Renal cortex interstitium (tissue), 11 donors: ENCODE measurements around the gene PTTG1IP. TPM values are rescaled to one million over a fixed set of nuclear protein-coding genes. Genes with fewer than 3 reads are reported as not detected.

Experiments
- DNase-seq, 11 donors: peaks; one replicate each; pipeline ENCODE4 v3.0.0-alpha.2; 2013; ENCODE audit warnings: low read depth in 9 of 11, low spot score in 4 of 11; ENCODE audit errors: extremely low read depth in 1 of 11
- polyA plus RNA-seq, 3 donors: library from polyadenylated mRNA; unstranded; fragments of 120-200 nt; gene quantifications; one replicate each; pipeline ENCODE4 v1.2.1, GENCODE V29; 2013; ENCODE audit not compliant: insufficient read length in 3 of 3

Gene PTTG1IP
- polyA plus RNA-seq, 3 donors = 260 to 299 (median 281) TPM

DNA sequence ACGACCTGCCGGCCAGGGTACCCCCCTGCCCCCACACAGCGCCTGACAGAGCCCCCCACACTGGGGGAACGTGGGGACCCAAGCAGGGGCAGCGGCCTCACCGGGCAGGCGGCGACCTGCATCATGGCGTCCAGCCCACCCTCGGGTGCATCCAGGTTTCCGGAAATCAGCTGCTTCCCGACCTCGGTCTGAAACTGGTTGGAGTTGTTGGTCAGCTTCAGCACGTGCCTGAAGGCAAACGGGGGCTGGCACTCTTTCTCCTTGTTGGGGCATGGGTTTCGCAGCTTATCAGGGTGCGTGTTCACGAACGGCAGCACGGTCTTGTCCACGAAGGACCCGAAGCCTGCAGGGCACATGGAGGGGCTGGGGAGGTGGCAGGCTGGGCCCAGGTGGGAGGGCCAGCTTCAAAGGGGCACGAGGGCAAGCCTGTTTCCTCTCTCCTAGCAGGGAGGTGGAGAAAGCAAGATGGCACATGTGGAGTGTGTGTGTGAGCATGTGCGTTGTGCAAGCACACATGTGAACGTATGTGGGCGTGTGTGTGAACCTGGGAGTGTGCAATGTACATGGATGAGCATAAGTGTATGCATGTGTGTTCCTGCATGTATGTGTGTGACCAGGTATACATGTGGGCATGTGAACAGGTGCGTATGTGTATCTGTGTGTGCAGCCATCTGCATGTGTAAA lies 28.0 kb upstream of the PTTG1IP start:
- DNase-seq = no peak

DNA sequence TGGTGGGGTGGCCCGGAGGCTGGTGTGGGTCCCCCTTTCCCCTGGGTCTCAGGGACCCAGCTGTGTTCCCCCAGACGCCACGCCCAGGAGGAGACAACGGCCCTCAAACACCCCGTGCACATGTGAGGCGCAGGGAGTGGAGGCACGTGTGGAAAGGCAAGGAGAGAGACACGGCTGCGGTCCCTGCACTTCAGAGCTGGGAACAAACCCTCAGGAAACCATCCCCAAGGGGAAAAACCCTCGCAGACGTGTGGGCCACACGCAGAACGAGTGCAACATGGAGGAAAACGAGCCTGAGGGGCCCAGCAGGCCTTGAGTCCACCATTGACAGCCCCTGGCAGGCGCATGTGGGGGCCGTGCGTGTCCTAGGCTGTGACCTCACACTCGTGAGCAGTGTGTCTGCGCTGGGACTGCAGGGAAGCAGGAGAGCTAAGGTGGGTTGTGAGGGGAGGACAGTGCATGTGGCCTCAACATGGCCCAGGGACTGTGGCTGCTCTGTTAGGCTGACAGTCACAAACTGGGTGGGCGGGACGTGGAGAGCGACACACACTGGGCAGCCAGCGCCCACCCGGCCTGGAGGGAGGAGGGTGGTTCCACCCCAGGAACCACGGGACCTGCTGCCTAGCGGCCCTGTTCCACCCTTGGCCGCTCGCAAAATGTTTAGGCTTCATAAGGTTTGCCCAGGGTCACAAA lies 27.2 kb upstream of the PTTG1IP start:
- DNase-seq = no peak

DNA sequence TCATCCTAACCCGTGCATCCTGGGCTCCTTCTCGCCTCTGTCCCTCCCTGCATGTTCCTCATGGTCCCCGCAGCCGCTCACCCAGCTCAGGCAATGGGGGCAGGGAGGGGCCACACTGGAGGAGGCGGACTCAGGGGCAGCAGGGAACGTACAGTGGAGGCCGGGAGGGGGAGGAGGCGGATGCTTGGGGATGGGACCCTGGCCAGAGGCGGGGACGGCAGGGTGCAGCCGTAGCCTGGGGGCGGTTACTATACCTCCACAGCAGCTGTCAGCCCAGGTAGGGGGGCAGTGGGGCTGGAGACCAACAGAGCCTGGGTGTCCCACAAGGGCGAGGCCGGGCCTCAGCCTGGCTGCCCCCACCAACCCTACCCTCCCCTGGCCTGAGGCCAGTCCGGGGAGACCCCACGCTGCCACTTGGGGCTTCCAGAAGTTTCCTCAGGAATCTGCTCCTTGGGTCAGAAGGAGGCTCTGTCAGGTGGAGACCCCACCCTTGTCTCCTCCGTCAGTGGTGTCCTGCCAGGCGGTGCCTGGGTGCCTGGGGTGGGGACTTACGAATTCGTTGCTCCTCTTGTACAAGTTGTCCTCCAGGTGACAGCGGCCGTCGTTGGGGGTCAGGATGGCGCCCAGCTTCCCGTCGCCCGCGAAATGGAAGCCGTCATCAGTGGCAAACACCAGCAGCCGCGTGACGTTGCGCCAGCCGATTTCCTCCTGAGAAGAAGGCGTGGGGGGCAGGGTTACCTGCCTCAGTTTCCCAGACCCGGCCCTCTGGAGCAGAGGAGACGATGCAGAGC lies 26.5 kb upstream of the PTTG1IP start:
- DNase-seq = no peak

DNA sequence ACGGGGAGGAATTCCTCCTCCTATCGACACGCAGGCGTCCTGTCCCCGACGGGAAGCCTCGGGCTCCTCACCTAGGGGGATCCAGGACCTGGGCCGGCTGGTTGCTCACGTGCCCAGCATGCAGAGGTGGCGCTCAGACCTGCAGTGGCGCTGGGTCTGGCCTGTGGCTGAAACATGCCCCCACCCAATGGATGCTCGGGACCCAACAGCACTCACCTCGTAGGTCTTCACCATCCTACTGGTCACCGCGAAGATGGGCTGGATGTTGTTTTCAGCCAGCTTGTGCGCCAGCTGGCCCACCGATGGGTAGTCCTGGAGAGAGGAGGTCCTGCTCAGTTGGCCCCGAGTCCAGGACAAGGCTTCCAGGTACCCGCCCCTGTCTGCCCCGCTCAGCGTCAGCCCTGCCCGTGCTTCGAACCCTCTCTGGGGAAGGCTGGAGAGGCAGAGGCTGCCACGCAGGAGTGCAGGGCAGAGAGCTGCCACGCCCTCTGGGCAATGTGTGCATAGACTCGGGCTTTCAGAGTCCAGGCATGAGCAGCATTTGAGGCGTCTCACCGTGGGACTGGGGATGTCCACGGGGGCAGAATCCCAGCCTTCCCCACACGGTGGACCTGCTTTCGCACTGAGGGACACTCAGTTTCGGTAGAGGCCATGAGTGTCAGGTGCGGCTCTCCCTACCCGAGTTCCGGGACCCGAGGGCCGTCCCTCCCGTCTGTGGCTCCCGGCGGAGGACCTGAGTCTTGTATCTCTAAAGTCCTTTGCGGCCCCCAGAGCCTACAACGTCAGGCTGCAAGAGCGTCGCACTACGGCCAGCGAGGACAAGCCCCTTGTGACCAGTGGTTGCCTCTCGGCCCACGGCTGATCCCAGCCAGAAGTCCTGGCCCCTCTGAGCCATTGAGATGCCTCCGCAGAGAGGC lies 25.6 kb upstream of the PTTG1IP start:
- DNase-seq = no peak

DNA sequence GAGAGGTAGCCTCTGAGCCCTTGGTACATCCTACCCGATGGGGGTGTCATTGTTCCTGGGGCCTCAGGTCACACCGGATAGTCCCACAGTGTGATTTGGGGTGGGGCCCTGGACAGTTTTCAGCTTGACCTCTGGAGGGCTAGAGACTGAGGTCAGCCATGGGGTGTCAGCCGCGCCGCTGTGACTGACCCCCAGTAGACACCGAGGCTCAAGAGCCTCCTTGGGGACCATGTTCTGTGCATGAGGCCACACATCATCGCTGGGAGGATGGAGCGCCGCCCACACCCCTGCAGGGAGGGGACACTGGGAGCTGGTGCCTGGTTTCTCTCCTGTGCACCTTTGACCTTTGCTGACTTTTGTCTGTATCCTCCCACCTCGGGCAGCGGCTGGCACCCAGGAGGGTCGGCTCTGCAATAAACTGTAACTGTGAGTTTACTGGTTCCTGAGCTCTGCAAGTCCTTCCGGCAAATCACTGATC lies 24.6 kb upstream of the PTTG1IP start:
- no peak for DNase-seq

DNA sequence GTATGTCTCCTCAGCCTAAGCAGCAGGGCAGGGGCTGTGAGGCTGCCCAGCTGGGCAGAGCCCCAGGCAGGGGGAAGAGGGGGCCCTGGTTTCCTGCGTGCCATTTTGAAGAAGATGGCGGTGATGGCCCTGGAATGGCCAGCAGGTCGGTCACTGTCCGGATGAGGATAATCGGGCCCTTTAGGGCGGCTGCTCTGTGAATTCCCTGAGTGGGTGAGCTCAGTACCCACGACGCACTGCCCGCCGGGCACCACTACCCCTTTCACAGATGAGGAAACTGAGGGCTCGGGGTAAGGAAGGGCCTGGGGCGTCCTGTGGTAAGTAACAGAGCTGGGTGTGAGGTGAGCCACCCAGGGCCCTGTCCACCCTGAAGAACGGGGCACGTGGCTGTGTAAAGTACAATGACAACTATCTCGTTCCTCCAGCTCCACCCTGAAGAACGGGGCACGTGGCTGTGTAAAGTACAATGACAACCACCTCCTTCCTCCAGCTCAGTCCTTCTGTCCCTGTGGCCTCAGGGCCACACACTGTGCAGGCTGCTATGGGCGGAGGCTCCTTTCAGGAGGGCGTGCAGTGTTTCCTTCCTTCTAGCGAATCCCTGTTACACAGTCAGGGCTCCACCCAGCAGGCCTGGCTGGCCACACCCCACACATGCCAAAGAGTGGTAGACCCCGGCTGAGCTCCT lies 24.0 kb upstream of the PTTG1IP start:
- no peak for DNase-seq

DNA sequence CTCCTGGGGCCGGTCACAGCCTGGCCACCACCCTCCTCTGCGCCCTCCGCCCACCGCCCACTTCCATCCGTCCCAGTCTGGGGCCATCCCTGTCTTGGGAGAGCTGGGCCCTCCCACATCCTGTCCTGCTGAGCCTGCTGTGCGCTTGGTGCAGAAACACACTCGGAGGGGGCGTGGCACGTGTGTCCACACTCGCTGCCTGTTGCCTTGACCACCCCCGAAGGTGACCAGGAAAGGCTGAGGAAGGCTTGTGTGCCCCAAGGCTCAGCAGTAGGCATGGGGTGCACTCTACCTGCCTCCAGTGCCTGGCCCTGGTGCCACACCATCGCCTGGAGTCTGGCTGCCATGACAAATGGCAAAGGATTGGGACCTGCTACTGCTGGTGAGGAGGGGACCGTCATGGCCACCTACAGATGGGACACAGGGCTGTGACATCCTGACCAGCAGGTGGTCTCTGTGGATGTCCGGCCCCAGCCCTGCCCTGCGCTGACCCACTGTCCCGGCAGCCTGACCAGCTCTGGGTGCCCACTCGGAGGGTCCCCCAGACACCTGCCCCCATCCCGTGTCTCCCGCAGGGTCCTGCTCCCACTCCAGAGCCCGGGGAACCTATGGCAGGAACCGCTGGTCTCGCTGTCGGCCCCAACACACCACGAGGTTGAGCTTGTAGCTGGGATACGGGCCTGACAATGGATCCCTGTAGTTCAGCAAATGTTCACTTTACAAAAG lies 23.2 kb upstream of the PTTG1IP start:
- no peak for DNase-seq

DNA sequence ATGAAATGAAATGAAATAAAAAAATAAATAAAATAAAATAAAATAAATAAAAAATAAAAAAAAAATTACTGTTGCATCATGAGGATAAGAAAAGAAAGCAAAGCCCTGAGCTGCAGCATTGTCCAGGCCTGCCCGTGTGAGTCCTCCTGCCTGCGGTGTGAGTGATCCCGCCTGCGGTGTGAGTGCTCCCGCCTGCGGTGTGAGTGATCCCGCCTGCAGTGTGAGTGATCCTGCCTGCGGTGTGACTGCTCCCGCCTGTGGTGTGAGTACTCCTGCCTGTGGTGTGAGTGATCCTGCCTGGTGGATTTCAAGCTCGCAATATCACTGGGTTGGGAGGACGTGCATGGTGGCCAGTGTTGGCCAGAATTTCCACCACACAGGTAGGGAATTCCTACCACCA lies 22.4 kb upstream of the PTTG1IP start:
- no peak for DNase-seq

DNA sequence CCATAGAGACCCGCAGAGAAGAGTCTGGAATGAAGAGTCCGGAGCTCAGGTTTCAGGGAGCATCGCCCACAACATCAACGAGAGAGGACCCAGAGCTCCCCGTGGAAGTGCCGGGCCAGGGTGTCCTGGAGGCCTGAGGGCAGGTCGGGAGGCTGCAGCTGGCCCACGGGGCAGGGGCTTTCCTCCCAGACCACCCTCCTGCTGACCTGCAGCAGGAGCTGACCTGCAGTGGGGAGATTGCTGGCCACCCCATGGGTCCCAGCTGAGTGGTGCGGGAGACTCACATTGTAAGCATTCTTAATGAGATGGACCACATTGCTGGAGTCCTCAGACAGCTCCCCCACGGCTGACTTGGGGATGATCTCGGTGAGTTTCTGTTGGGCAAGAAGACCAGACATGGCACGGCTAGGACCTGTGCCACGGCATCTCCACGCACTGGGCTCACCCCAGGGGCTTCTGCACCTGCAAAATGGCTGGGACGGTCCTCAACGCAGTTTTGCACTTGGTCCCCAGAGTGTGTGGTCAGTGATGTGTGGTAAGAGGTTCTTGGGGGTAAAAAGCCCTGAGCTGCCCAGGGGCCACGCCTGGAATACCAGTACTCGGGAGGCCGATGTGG lies 21.3 kb upstream of the PTTG1IP start:
- no peak for DNase-seq

DNA sequence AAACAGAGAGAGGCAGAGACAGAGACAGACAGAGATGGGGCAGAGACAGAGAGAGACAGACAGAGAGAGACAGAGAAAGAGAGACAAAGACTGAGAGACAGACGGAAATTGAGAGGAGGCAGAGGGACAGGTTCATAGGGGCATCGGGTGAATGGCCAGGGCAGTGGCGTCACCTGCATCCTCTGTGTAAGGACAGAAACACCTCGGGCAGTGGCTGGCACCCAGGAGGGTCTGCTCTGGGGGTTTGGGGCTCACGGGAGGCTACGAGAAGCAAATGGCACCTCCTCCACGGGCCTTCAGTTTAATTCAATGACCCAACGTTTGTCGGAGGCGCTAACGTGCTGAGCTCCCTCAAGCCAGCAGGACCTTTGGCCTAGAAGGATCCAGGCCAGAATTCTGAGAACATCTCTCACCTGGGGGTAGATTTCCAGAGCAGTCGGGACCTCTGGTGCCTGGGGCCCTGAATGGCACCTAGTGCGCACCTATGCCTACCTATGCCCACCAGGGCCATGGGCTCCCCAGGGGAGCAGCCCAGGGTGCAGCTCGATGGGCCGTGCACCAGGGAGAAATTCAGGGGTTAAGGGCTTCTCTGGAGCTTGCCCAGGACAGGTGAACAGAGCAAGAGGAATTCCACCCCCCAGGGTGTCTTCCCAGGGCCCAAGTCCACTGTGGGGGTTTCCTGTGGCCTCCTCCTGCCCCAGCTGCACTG lies 20.6 kb upstream of the PTTG1IP start:
- no peak for DNase-seq

DNA sequence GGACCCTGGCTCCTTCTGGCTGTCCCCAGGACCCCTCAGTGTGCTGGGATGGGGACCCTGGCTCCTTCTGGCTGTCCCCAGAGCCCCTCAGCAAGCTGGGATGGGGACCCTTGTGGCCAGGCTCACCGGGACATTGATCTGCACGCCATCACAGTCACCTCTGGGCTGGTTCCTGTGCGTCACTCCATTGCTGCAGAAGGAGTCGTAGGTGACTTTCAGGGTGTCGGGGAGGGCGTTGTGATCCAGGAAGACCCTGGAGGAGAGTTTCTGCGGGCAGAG lies 19.7 kb upstream of the PTTG1IP start:
- DNase-seq = no peak

DNA sequence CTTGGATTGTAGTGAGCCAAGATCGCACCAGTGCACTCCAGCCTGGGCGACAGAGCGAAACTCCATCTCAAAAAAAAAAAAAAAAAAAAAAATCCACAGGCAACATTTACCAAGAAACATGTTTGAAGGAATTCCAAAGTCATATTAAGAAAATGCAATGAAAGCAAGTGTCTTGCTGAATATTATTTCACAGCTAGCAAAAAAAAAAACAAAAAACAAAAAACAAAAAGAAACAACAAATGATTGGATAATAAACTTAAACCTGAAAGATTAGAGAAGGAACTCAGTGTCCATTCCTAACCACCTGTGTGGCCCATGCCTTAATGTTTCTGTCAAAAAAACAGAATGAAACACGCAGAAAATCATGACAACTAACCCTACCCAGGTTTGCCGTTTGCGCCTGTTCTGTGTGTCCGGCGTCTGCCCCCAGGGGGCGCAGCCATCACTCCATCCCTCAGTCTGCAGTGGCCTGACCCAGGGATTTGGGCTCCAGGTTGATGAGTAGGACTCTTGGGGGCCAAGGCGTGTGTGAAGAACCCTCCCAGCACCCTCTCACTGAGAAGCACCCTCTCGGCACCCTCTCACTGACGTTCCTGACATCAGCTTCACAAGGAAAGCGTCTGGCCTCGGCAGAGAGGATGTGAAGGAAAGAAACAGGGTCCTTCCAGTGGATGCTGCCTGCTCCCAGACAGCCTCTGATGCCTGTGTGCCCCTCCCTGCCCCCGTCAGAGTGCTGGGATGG lies 19.2 kb upstream of the PTTG1IP start:
- DNase-seq = peak in 1 of 11 donors; percentile 30

DNA sequence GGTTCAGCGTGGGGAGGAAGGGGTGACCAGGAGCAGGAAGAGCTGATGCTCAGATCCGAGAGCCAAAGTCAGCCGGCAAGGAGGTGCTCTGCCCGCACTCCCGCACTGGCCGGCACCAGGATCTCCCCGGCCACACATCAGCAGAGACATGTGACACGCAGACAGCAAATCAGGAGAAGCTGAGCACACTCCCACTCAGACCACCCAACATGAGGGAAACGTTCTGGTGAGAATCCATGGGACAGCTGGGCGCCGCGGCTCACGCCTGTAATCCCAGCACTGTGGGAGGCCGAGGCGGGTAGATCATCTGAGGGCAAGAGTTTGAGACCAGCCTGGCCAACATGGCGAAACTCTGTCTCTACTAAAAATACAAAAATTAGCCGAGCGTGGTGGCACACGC lies 18.6 kb upstream of the PTTG1IP start:
- no peak for DNase-seq

DNA sequence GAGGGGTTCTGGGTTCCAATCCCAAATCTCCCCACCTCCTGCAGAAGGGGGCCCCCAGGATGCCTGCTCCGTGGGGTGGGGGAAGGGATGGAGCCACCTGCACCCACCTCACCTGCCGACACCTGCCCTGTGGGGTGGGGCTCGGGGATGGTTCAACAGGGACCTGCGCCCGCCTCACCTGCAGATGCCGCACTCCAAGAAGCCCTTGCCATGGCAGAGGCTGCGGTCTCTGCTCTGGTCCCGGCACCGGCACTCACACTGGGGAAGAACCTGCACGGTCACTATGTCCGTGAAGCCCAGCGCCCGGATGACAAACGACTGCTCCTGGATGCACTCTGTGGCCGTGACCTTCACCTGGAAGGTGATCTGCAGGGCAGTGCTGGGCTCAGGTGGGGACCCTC lies 18.1 kb upstream of the PTTG1IP start:
- DNase-seq = no peak

DNA sequence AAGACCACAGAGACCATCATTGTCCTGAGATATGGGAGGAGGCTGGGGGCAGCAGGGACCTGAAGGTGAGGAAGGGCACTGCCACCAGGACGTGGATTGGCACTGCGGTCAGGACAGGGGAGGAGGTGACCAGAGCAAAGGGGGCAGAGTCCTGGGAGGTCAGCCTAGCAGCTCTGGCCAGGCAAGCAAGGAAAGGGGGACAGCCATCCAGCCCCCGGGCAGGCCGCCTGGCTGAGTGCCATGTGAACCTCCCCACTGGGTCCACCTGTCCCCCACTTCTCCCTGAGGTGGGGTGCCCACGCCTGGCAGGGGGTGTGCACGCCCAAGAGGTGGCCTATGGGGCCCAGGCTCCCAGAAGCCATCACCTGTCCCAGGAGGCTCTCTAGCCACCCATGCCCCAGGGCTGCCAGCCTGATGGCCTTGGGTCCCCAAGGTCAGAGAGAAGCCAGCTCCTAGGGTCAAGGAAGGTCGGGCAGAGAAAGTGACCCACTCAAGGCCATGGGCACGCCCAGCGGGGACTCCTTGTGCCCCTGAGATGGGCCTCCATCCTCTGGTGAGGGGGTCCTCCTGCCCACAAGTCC lies 17.6 kb upstream of the PTTG1IP start:
- no peak for DNase-seq

DNA sequence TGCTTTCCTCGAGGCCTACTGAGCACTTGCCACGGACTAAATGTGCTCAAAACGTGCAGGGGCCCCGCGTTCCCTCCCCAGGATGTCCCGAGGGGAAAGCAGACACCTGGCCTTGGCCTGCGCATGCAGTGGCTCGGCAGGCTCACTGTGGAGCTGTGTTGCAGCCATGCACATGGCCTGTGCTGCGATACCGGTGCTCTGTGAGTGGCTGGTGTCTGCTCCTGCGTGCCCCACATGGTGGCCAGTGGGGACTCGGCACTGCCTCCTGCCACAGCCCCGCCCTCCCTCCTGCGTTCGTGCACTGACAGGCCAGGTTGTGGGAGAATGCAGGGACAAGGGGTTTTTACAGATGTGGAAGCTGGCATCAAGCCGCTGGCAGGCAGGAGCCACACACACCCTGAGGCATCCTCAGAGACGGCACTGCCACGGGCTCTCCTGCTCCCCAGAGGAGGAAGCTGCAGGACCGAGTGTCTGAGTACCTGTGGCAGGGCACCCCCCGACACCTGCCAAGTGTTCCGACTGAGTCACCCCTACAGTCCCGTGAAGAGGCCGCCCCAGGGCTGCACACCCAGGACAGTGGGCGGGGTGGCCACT lies 16.9 kb upstream of the PTTG1IP start:
- no peak for DNase-seq
